GM04504 (cell line): ENCODE measurements around the gene ZFPM1.

Experiments
- DNase-seq: peaks from one replicate; pipeline ENCODE4 v3.0.0-alpha.2; 2012; ENCODE audit warnings: low read depth

ZFPM1 gene

DNA sequence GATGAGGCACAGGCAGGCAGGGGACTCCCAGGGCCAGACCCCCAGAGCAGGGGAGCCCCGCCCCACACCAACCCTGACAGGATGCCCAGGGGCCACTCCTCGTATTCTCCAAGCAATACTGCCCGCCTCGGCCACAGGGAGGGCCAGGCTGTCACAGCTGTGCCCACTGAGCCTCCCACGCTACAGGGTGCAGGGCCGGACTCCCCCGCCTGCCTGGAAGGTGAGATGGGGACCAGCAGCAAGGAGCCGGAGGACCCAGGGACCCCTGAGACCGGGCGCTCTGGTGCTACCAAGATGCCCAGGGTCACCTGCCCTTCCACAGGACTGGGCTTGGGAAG lies 18.8 kb upstream of the ZFPM1 start:
- DNase-seq: no peak

DNA sequence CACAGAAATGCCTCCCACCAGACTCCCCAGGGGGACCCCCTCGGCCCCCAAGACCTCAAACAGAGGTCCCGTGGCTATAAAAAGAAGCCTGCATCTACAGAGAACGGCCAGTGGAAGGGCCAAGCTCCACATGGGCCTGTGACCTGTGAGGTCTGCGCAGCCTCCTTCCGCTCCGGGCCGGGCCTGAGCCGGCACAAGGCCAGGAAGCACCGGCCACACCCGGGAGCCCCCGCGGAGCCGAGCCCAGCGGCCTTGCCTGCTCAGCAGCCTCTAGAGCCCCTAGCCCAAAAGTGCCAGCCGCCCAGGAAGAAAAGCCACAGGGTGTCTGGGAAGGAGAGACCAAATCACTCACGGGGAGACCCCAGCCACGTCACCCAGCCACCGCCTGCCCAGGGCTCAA lies 18.3 kb upstream of the ZFPM1 start:
- no peak for DNase-seq

DNA sequence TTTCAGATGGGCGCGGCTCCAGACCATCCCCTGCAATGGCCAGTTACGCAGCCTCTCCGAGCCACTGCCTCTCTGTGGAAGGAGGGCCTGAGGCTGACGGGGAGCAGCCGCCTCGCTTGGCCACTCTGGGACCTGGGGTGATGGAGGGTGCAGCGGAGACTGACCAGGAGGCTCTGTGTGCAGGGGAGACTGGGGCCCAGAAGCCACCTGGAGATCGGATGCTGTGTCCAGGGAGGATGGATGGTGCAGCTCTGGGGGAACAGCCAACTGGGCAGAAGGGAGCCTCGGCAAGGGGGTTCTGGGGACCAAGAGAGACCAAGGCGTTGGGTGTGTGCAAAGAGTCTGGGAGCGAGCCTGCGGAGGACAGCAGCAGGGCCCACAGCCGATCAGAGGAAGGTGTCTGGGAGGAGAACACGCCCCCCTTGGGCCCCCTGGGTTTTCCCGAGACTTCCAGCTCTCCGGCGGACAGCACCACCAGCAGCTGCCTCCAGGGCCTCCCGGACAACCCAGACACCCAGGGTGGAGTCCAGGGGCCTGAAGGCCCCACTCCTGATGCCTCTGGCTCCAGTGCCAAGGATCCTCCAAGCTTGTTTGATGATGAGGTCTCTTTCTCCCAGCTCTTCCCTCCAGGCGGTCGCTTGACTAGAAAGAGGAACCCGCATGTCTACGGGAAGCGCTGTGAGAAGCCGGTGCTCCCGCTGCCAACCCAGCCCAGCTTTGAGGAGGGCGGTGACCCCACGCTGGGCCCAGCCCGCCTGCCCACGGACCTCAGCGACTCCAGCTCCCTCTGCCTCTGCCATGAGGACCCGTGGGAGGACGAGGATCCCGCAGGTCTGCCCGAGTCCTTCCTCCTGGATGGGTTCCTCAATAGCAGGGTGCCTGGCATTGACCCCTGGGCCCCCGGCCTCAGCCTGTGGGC lies 17.4 kb upstream of the ZFPM1 start:
- no peak for DNase-seq

DNA sequence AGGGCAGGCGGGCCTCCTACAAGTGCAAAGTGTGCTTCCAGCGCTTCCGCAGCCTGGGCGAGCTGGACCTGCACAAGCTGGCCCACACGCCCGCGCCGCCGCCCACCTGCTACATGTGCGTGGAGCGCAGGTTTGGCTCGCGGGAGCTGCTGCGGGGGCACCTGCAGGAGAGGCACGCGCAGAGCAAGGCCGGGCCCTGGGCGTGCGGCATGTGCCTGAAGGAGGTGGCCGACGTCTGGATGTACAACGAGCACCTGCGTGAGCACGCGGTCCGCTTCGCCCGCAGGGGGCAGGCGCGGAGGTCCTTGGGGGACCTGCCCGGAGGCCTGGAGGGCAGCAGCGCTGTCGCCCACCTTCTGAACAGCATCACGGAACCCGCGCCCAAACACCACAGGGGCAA lies 16.3 kb upstream of the ZFPM1 start:
- DNase-seq: no peak

DNA sequence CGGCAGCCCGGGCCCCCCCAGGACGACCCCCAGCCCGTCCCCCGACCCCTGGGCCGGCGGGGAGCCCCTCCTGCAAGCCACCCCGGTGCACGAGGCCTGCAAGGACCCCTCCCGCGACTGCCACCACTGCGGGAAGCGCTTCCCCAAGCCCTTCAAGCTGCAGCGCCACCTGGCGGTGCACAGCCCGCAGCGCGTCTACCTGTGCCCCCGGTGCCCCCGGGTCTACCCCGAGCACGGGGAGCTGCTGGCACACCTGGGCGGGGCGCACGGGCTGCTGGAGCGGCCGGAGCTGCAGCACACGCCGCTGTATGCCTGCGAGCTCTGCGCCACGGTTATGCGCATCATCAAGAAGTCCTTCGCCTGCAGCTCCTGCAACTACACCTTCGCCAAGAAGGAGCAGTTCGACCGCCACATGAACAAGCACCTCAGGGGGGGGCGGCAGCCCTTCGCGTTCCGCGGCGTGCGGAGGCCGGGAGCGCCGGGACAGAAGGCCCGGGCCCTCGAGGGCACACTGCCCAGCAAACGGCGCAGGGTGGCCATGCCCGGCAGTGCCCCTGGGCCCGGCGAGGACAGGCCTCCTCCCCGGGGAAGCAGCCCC lies 15.6 kb upstream of the ZFPM1 start:
- no peak for DNase-seq

DNA sequence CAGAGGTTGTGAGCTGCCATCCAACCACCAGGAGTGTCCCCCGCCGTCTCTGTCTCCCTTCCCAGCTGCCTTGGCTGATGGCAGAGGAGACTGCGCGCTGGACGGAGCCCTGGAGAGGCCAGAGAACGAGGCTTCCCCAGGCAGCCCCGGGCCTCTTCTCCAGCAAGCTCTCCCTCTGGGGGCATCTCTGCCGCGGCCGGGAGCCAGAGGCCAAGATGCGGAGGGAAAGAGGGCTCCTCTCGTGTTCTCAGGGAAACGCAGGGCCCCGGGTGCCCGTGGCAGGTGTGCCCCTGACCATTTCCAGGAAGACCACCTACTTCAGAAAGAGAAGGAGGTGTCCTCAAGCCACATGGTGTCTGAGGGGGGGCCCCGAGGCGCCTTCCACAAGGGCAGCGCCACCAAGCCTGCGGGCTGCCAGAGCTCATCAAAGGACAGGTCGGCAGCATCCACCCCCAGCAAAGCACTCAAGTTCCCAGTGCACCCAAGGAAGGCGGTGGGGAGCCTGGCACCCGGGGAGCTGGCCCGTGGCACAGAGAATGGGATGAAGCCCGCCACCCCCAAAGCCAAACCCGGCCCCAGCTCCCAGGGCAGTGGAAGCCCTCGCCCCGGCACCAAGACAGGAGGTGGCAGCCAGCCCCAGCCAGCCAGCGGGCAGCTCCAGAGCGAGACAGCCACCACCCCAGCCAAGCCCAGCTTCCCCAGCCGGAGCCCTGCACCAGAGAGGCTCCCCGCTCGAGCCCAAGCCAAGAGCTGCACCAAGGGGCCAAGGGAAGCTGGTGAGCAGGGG lies 14.8 kb upstream of the ZFPM1 start:
- no peak for DNase-seq

DNA sequence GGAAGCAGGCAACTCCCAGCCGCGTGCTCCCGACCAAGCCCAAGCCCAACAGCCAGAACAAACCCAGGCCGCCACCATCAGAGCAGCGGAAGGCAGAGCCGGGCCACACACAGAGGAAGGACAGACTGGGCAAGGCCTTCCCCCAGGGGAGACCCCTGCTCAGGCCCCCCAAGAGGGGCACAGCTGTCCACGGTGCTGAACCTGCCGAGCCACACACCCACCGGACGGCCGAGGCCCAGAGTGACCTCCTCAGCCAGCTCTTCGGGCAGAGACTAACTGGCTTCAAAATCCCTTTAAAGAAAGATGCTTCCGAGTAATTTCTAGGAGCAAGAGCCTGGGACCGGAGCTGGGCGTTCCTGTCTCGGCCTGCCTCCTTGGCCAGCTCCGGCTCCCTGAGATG lies 14.1 kb upstream of the ZFPM1 start:
- DNase-seq: no peak

DNA sequence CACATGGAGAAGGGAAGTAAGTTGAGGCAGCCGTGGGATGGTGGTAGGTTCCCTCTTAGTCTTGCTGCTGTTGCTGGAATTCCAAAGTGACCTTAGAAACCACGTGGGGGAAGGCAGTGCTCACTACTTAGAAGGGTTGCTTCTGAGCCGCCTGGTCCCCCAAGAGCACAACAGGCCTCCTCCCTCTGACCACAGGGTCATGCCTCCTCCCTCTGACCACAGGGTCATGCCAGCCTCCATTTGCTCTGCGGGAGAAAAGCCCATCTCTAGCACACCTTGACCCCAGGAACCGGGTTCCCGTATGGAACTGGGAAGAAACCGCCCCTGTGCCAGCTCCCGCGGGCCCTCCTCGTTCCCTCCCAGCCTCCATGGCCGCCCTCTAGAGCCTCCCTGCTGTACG lies 13.4 kb upstream of the ZFPM1 start:
- DNase-seq: no peak

DNA sequence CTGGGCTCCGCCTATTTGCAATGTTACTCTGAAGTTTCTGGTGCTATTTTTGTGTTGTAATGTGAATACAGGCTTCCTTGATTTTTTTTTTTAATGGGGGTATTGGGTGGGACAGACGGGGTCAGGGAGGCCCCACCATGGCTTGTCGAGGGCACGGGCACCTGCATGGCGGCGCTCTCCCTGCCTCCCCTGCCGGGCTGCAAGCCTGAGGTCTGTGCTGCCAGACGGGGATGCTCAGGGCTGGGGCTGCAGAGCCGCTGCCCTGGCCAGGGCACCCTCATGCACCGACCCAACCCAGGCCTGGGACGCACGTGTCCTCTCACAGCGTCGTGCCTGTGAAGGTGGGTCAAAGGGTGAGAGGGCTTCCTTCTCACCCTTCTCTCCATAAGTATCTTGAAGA lies 13.0 kb upstream of the ZFPM1 start:
- DNase-seq: no peak

DNA sequence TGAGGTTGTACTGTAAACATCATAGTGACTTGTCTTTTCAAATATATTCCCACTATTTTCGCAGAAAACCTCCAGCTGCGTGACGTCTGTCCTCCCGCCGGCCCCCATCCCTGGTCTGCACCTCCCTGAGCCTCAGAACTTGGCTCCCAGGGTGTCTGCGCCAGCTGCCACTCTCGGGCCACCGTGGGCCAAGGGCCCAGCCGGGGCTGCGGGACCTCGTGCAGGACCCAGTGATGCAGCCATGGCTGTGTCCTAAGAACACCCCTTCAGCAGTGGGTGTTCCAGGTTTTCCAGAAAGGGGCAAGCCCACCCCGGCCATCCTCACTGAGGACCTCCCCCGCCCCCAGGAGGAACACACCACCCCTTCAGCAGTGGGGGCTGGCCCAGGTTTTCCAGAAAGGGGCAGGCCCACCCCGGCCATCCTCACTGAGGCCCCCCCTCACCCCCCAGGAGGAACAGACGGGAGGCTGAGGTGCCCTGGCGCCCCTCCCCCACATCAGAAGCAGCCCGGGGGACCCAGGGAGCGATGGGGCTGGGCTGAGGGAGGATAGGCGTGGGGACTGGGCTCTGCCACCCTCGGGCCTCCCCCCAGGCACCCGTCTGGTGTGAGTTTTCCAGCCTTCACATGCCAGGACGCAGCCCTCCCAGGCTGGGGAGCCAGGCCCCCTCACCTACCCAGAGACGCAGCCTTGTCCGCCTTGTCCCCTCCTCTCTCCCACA lies 12.2 kb upstream of the ZFPM1 start:
- DNase-seq: no peak

DNA sequence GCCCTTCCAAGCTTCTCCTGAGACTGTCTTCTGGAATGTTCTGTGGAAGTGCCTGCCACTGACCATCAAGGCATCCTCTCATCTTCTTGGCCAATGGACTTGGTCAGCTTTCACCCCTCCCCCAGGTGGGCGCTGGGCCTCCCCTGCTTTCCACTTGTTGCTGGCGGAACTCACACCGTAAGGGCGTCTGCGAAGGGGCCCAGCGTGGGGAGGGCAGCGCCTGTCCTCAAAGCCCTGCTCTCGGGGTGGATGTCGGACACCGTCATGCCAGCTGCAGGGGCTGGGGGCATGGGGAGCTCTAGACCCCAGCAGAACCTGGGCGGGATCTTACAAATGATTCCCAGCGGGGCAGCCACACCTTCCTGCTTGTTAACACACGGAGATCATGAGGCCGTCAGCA lies 11.6 kb upstream of the ZFPM1 start:
- DNase-seq: no peak

DNA sequence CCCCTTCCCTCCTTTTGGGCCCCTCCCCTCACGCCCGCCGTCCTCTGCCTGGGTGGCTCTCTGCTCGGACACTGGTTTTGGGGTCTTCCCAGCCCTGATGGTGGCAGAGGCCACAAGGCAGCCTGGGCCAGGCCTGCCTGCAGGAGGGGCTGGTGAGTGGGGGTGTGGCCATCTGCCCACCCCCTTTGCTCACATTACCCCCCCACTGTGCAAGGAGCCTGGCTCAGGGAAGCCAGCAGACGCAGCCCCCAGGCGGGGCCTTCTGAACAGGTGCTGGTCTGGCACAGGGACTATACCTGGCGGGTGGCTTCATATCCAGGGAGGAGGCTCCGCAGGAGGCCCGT lies 10.7 kb upstream of the ZFPM1 start:
- DNase-seq: no peak

DNA sequence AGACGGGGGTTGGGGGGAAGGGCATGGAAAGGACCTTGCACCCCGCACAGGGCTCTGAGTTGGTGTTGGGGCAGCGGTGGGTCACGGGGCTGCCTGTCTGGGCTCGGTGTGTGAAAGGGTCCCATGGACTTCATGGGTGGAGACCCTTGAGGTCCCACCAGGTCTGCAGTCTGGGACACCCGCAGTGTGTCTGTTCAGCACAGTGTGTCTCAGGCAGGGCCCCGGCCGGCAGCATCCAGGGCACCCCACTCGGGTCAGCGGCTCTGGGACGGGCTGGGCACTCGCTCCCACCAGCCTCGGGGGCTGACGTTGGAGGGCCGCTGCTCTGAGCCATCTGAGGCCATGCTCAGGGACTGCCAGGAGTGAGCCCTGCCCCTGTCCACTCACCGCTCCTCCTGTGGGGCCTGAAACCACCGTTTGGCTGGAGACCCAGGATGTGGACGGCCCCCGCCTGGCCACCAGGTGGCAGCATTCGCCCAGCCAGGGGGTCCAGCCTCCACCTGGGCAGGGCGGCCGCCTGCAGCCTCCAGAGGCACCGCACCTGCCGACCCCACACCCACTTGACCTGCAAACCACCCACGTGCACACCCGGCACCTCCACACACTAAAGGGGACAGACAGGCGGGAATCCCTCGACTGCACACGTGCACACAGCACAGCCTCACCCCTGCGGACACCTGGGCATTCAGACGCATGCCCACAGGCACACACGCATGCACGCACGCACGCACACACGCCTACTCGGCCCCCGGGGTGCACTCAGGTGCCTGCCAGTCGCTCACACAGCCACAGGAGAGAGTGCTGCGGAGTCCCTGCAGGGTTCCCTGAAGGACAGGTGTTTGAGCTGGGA lies 10.1 kb upstream of the ZFPM1 start:
- no peak for DNase-seq

DNA sequence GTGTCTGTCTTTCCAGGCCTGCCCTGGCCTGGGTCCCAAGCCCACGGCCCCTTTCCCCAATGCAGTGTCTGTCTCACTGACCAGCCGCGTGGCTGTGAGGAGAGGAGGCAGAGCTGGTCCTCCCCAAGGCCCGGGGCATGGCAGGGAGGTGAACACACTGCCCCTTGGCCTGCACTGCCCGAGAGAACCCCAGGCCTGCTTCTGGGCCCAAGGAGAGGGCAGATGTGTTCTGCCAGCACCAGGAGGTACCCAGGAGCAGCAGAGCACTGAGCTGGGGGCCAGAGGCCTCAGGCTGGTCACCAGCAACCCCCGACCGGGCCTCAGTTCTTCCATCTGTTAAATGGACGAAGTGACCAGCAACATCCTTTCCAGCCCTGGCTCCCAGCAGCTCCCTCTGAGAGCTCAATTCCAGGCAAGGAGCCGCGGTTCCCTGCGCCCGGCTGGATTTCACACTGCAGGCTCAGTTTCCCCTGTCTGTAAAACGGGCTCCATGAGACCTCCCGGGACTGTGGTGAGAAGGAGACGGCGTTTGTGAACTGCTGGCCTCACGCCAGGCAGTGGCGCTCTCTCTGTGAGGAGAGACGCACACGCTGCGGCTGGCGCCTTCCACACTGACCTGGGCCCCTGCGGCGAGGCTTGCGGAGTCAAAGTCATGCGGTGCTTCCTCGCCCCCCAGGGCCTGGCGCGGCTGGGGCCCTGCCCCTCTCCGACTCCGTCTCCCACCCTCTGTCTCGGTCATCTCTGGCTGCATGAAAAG lies 8.1 kb upstream of the ZFPM1 start:
- no peak for DNase-seq

DNA sequence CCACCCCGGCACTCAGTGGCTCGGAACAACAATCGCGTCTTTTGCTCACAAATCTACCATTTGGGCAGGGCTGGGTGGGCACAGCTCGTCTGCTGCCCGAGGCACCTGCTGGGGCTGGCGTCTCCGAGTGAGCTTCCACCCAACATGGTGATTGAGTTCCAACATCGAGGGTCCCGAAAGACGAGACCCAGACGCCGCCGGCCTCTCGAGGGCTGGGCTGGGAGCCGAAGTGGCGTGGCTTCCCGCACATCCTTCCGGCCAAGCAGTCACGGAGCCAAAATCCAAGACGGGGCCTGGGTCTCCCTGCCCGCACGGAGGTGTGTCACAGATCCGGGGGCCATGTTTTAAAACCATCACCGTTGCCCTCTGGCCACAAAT lies 7.5 kb upstream of the ZFPM1 start:
- DNase-seq: no peak

DNA sequence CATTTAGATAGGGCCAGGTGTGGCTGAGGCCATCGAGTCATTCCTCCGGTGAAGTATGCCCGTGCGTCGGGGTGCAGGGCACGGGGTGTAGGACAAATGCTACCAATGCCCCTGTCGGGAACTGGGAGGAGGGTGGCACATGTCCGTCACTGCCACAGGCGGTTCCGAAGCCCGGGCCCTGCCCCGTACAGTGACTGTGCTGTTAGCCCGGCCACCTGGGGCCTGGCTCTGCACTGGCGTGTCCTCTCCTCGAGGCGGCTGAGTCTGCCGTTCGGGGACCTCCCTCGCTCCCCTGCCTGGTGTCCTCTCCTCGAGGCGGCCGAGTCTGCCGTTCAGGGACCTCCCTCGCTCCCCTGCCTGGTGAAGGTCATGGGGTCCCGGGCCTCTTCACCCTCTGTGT lies 7.0 kb upstream of the ZFPM1 start:
- DNase-seq: no peak

DNA sequence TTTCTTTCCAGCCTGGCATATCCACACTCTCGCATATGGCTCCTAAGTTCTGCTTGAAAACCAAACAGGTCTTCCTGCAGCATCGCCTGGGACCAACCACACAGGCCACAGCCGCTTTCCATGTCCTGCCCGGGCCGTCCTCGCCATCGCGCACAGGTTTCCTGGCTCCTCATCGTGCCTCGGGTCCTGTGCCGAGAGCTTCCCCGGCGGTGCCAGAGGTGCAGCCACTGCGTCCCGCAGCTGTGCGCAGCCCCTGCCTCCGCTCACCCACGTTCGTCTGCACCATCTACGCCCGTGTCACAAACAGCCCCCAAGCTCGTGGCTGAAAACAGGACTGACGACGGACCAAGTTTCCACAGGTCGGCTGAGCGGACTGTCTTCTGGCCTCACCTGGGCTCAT lies 6.3 kb upstream of the ZFPM1 start:
- DNase-seq: no peak

DNA sequence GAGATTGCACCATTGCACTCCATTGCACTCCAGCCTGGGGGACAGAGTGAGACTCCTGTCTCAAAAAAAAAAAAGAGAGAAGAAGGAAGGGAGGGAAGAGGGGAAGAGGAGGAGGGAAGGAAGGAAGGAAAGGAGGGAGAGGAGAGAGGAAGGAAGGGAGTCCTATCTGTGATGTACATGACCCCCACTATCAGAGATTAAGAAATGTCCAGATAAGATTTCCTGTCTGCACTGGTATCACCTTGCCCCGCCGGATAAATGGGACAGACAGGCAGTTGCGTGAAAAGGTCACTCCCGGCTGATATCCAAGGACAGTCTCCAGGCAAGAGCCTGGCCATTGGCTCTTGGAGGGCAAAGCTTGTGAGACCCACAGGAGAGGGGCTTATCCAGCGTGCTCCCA lies 5.2 kb upstream of the ZFPM1 start:
- no peak for DNase-seq

DNA sequence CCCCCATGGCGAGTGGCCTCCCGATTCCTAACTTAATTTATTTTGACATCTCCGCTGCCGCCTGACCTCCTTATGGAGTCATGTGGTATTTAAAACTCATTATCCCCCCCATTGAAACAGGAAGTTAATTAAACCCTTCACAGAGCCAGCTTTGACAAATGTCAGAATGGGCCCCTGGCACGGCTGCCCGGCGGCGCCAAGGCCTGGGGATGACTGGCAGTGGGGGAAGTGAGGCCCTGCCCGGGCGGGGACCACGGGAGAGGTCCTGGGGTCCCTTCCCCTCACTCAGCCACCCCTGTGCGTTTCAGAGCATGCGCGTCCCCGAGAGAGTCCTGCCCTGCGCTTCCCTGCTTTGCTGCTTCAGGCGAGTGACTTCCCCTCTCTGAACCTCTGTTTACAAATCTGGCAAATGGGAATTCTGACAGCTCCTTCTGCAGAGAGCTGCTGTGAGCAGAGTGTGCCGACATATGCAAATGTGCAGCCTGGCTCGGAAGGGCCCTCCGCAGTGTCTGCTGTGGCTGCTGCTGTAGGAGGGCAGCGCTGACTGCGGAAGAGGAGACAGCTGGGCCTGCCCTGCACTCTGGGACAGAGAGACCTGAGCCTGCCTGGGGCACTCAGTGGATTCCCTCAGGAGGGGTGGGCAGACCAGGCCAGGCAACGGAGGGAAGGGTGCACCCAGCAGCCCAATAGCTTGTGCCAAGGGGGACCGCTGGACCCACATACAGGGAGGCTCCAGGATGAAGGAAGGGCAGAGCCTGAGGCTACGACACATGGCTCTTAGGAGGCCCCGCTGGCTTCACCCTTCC lies 4.4 kb upstream of the ZFPM1 start:
- no peak for DNase-seq

DNA sequence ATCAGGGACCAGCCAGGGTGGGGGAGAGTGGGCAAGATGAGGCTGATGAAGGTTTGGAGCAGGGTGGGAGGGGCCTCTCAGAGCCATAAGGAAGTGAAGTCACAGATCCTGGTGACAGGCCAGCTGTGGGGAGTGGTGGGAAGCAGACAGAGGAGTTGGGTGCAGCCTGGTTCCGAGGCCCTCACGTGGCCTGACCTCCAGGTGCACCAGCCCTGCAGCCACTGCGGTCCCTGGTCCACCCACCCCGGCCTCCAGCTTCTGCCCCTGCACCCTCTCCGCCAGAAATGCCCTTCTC lies 3.9 kb upstream of the ZFPM1 start:
- no peak for DNase-seq
